DND-41 (cell line): ENCODE data around the gene SOD3.

Source experiments
- CTCF ChIP-seq: IDR thresholded peaks from 2 replicates; pipeline ENCODE4 v1.5.1; 2012; ENCODE audit warnings: borderline replicate concordance, low read length, moderate library complexity, mild to moderate bottlenecking; ENCODE audit not compliant: poor library complexity, severe bottlenecking; ENCODE audit errors: extremely low read depth
- EZH2 ChIP-seq: IDR thresholded peaks from 3 replicates; pipeline ENCODE4 v1.6.1; 2012; ENCODE audit warnings: borderline replicate concordance, low read depth, mild to moderate bottlenecking, moderate library complexity, low read length, inconsistent platforms; ENCODE audit not compliant: severe bottlenecking

GRCh38 chr4:24846716-24847115 is 51.3 kb downstream of the SOD3 start:
- TF ChIP-seq CTCF (no peak), EZH2 (no peak)
